ENCODE results near the gene MED29. TPM values are rescaled to one million over a fixed set of nuclear protein-coding genes. Genes with fewer than 3 reads are reported as not detected.

MED29 gene
- total and polyA plus RNA-seq, 4 experiments from 2014 or later = 43.1 to 59.8 (median 50.9) TPM

GRCh38 chr19:39380521-39381502, 10.4 kb upstream of the MED29 start:
- Histone ChIP-seq H3K4me1 (ENCODE audit: insufficient read depth, low read length) (no peaks in the 10 kb centered on the region), H3K36me3 (ENCODE audit: insufficient read depth, low read length) (peaks cover 68% of the 10 kb centered on the region), H3K27me3 (ENCODE audit: insufficient read depth, low read length) (no peaks in the 10 kb centered on the region), H3K27ac (ENCODE audit: low read depth, low read length) (no peak overlapping the region), H3K4me3 (ENCODE audit: low read length in 2 of 2) (no peak overlapping the region), H3K9me3 (ENCODE audit: control insufficient read depth in 1 of 2, low read length in 2 of 2) (no peaks in the 10 kb centered on the region)
- ChIA-PET POLR2A (ENCODE audit: partially characterized antibody) (no interaction called here), CTCF (ENCODE audit: partially characterized antibody) (no interaction called here)
- H3K36me3 Mint-ChIP-seq = peaks cover 36 to 89% of the 10 kb centered on the region in 2 donors
- no peaks in the 10 kb centered on the region for H3K27me3 Mint-ChIP-seq
- H3K27ac Mint-ChIP-seq = peak overlapping the region in 6 of 7 donors; percentile 16 to 86 (median 34)
- H3K9me3 Mint-ChIP-seq = no peaks in the 10 kb centered on the region
- H3K4me3 Mint-ChIP-seq = no peak overlapping the region
- no peak for DNase-seq
- H3K4me1 Mint-ChIP-seq = no peaks in the 10 kb centered on the region
- intact Hi-C loops (cut with micrococcal nuclease) = no loop called here

DNA sequence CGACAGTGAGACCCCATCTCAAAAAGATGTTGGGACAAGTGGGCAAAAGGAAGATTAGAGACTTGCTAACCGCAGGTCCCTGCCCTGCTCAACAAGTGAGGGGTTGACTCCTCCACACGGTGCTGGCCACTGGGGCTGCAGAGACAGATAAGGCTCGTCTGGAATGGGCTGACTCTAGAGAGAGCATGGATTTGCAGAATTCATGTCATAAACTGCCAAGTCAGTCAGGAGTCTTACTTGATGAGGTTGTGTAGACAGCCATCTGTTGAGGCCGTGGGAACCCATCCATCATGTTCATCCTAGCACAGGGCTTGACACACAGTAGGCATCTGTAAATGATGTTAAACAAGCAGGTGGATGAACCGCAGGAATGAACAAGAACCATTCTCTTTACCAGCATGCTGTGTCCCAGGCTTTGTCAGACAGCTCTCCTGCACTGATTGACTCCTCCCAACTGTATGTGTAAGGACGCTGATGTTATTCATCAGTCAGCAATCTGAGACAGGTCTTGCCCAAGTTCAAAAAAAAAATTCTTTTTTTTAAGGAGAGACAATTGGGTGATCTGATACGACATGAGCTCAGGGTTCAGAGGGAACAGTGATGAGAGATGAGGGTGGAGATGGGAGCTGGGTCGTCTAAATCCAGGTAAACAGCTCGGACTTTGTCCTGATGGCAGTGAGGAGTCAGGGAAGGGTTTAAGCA, 9.1 kb upstream of the MED29 start:
- H3K27me3 Mint-ChIP-seq = no peaks in the 10 kb centered on the region
- peak overlapping the region in 5 of 7 donors; percentile 25 to 76 (median 36) for H3K27ac Mint-ChIP-seq
- H3K36me3 Mint-ChIP-seq = peaks cover 41 to 90% of the 10 kb centered on the region in 2 donors
- ChIA-PET POLR2A (ENCODE audit: partially characterized antibody) (interaction anchor here (0.6 kb wide), 1 partner anchor 54 kb away, joined by 3 read pairs; the partner anchor contains the start of gene RPS16), CTCF (ENCODE audit: partially characterized antibody) (no interaction called here)
- Histone ChIP-seq H3K4me1 (ENCODE audit: insufficient read depth, low read length) (no peaks in the 10 kb centered on the region), H3K4me3 (ENCODE audit: low read length in 2 of 2) (no peak overlapping the region), H3K27me3 (ENCODE audit: insufficient read depth, low read length) (no peaks in the 10 kb centered on the region), H3K27ac (ENCODE audit: low read depth, low read length) (no peak overlapping the region), H3K36me3 (ENCODE audit: insufficient read depth, low read length) (peaks cover 68% of the 10 kb centered on the region), H3K9me3 (ENCODE audit: control insufficient read depth in 1 of 2, low read length in 2 of 2) (no peaks in the 10 kb centered on the region)
- H3K4me3 Mint-ChIP-seq = no peak overlapping the region
- intact Hi-C loops (cut with micrococcal nuclease) = no loop called here
- H3K4me1 Mint-ChIP-seq = peaks cover 0 to 3% (median 0%) of the 10 kb centered on the region in 4 donors
- no peaks in the 10 kb centered on the region for H3K9me3 Mint-ChIP-seq
- DNase-seq = no peak

- H3K36me3 ChIP-seq (ENCODE audit: insufficient read depth, low read length) = peaks cover 64% of the 10 kb centered on the region
- H3K4me3 Mint-ChIP-seq = no peak overlapping the region
- intact Hi-C loops (cut with micrococcal nuclease) = no loop called here
- peaks cover 36 to 89% of the 10 kb centered on the region in 2 donors for H3K36me3 Mint-ChIP-seq
- CTCF ChIA-PET (ENCODE audit: partially characterized antibody) = no interaction called here
- no peak for DNase-seq
- no peaks in the 10 kb centered on the region for H3K27me3 ChIP-seq (ENCODE audit: insufficient read depth, low read length)
- H3K4me3 ChIP-seq (ENCODE audit: low read length in 2 of 2) = no peak overlapping the region
- peak overlapping the region in 4 of 7 donors; percentile 40 to 80 (median 54) for H3K27ac Mint-ChIP-seq
- H3K27ac ChIP-seq (ENCODE audit: low read depth, low read length) = no peak overlapping the region
- H3K9me3 ChIP-seq (ENCODE audit: control insufficient read depth in 1 of 2, low read length in 2 of 2) = no peaks in the 10 kb centered on the region
- H3K27me3 Mint-ChIP-seq = no peaks in the 10 kb centered on the region
- POLR2A ChIA-PET (ENCODE audit: partially characterized antibody) = interaction anchor here (0.6 kb wide), 1 partner anchor 53 kb away, joined by 3 read pairs; the partner anchor contains the start of gene RPS16
- peaks cover 0 to 3% (median under 1%) of the 10 kb centered on the region in 4 donors for H3K4me1 Mint-ChIP-seq
- H3K9me3 Mint-ChIP-seq = no peaks in the 10 kb centered on the region
- no peaks in the 10 kb centered on the region for H3K4me1 ChIP-seq (ENCODE audit: insufficient read depth, low read length)
Measured at GRCh38 chr19:39382991-39383828, 8.0 kb upstream of the MED29 start.

DNA sequence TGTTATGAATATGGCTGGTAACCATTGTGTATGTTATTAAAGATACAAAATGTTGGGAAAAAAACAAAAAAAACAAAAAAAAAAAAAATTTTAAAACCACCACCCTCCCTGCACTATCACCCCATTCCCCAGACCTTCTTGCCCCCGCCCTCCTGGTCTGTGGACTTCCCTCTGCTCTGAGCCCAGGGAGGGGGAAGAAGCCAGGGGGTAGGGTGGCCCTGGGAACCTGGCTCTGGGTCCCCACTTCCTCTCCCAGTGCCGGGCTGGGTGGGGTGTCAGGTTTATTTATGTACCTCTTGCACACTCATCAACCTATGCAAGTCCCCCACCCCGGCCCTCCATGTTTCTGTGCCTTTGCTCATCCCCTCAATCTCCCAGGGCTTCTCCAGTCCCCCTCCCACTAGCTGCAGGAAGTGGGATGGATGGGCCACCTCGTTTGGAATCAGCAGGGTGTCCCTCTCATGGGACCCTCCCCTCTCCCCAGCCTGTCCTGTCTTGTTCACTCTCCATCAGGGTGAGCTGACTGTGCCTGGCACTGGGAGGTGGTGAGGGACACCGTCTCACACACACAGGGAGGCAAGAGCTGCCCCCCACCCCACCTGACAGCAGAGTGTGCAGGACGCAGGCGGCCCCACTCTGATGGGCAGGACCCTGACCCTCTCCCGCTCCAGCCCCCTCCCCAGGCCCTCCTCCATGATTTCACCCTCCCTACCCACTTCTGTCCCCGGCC, 6.2 kb upstream of the MED29 start:
- no peaks in the 10 kb centered on the region for H3K9me3 Mint-ChIP-seq
- peaks cover 66% of the 10 kb centered on the region for H3K36me3 ChIP-seq (ENCODE audit: insufficient read depth, low read length)
- H3K27ac Mint-ChIP-seq = peak overlapping the region in 6 of 7 donors; percentile 37 to 89 (median 75)
- H3K4me1 Mint-ChIP-seq = peaks cover 2 to 16% (median 7%) of the 10 kb centered on the region in 4 donors
- ChIA-PET CTCF (ENCODE audit: partially characterized antibody) (no interaction called here), POLR2A (ENCODE audit: partially characterized antibody) (interaction anchor here (0.7 to 0.8 kb wide), 2 partner anchors 26 to 253 kb away, joined by 3 read pairs; no protein-coding TSS in a partner anchor)
- H3K9me3 ChIP-seq (ENCODE audit: control insufficient read depth in 1 of 2, low read length in 2 of 2) = no peaks in the 10 kb centered on the region
- H3K27me3 ChIP-seq (ENCODE audit: insufficient read depth, low read length) = no peaks in the 10 kb centered on the region
- no peak overlapping the region for H3K4me3 Mint-ChIP-seq
- intact Hi-C loops (cut with micrococcal nuclease) = no loop called here
- DNase-seq = no peak
- H3K27ac ChIP-seq (ENCODE audit: low read depth, low read length) = no peak overlapping the region
- no peak overlapping the region for H3K4me3 ChIP-seq (ENCODE audit: low read length in 2 of 2)
- peaks cover 6% of the 10 kb centered on the region for H3K4me1 ChIP-seq (ENCODE audit: insufficient read depth, low read length)
- peaks cover 39 to 88% of the 10 kb centered on the region in 2 donors for H3K36me3 Mint-ChIP-seq
- H3K27me3 Mint-ChIP-seq = no peaks in the 10 kb centered on the region

- peaks cover 7 to 22% (median 14%) of the 10 kb centered on the region in 4 donors for H3K4me1 Mint-ChIP-seq
- CTCF ChIA-PET (ENCODE audit: partially characterized antibody) = interaction anchor here (1.5 kb wide), 1 partner anchor 264 kb away, joined by 3 read pairs; no protein-coding TSS in a partner anchor
- H3K9me3 ChIP-seq (ENCODE audit: control insufficient read depth in 1 of 2, low read length in 2 of 2) = no peaks in the 10 kb centered on the region
- peaks cover 61% of the 10 kb centered on the region for H3K36me3 ChIP-seq (ENCODE audit: insufficient read depth, low read length)
- H3K4me1 ChIP-seq (ENCODE audit: insufficient read depth, low read length) = peaks cover 12% of the 10 kb centered on the region
- H3K4me3 ChIP-seq (ENCODE audit: low read length in 2 of 2) = no peak overlapping the region
- H3K27me3 ChIP-seq (ENCODE audit: insufficient read depth, low read length) = no peaks in the 10 kb centered on the region
- no peaks in the 10 kb centered on the region for H3K9me3 Mint-ChIP-seq
- peak overlapping the region in 1 of 8 donors; percentile 15 for H3K4me3 Mint-ChIP-seq
- DNase-seq = no peak
- peaks cover 39 to 89% of the 10 kb centered on the region in 2 donors for H3K36me3 Mint-ChIP-seq
- H3K27ac Mint-ChIP-seq = peak overlapping the region in 6 of 7 donors; percentile 53 to 89 (median 80)
- POLR2A ChIA-PET (ENCODE audit: partially characterized antibody) = interaction anchor here (0.7 to 0.8 kb wide), 2 partner anchors 26 to 254 kb away, joined by 3 read pairs; no protein-coding TSS in a partner anchor
- no peaks in the 10 kb centered on the region for H3K27me3 Mint-ChIP-seq
- H3K27ac ChIP-seq (ENCODE audit: low read depth, low read length) = no peak overlapping the region
- intact Hi-C loops (cut with micrococcal nuclease) = no loop called here
Measured at GRCh38 chr19:39385629-39386411, 5.4 kb upstream of the MED29 start.

- H3K9me3 ChIP-seq (ENCODE audit: control insufficient read depth in 1 of 2, low read length in 2 of 2) = no peaks in the 10 kb centered on the region
- H3K27me3 ChIP-seq (ENCODE audit: insufficient read depth, low read length) = no peaks in the 10 kb centered on the region
- no peak for DNase-seq
- Mint-ChIP-seq H3K4me3 (no peak overlapping the region), H3K4me1 (peaks cover 13 to 29% (median 19%) of the 10 kb centered on the region in 4 donors), H3K27ac (peak overlapping the region in 4 of 7 donors; percentile 11 to 82 (median 69)), H3K36me3 (peaks cover 35 to 89% of the 10 kb centered on the region in 2 donors), H3K9me3 (no peaks in the 10 kb centered on the region), H3K27me3 (no peaks in the 10 kb centered on the region)
- intact Hi-C loops (cut with micrococcal nuclease) = no loop called here
- no peak overlapping the region for H3K27ac ChIP-seq (ENCODE audit: low read depth, low read length)
- ChIA-PET POLR2A (ENCODE audit: partially characterized antibody) (interaction anchor here (0.5 kb wide), 1 partner anchor 545 kb away, joined by 3 read pairs; no protein-coding TSS in a partner anchor), CTCF (ENCODE audit: partially characterized antibody) (interaction anchor here (1.5 kb wide), 1 partner anchor 264 kb away, joined by 3 read pairs; no protein-coding TSS in a partner anchor)
- H3K4me3 ChIP-seq (ENCODE audit: low read length in 2 of 2) = no peak overlapping the region
- peaks cover 12% of the 10 kb centered on the region for H3K4me1 ChIP-seq (ENCODE audit: insufficient read depth, low read length)
- peaks cover 61% of the 10 kb centered on the region for H3K36me3 ChIP-seq (ENCODE audit: insufficient read depth, low read length)
Measured at GRCh38 chr19:39386557-39386956, 4.6 kb upstream of the MED29 start.

Measured in CD4-positive, alpha-beta memory T cell (primary cell).